ENCODE data around the gene MRE11. TPM values are rescaled to one million over a fixed set of nuclear protein-coding genes. Genes with fewer than 3 reads are reported as not detected.

Gene MRE11
- total RNA-seq, 1 donor from 2014 or later, result 3.3 TPM

GRCh38 chr11:94533206-94533605 is 39.6 kb upstream of the MRE11 start:
- Histone ChIP-seq H3K4me1 (peaks cover 0 to 39% of the 10 kb centered on the region in 2 donors), H3K9me3 (no peaks in the 10 kb centered on the region), H3K36me3 (no peaks in the 10 kb centered on the region), H3K27ac (peak overlapping the region; percentile 77 to 80), H3K4me3 (peak overlapping the region; percentile 27 to 39), H3K27me3 (no peaks in the 10 kb centered on the region)
- TF ChIP-seq CTCF (IDR thresholded peaks at IDR 0.05), result no peak
- no peak for DNase-seq (ENCODE audit: low spot score in 2 of 2)
- intact Hi-C loops (cut with DNase I), result no loop called here

GRCh38 chr11:94532211-94532610 is 38.6 kb upstream of the MRE11 start:
- no peaks in the 10 kb centered on the region for H3K9me3 ChIP-seq
- H3K27me3 ChIP-seq, result no peaks in the 10 kb centered on the region
- peaks cover 0 to 33% of the 10 kb centered on the region in 2 donors for H3K4me1 ChIP-seq
- intact Hi-C loops (cut with DNase I), result no loop called here
- peak overlapping the region; percentile 26 to 77 for H3K27ac ChIP-seq
- no peaks in the 10 kb centered on the region for H3K36me3 ChIP-seq
- no peak overlapping the region for H3K4me3 ChIP-seq
- no peak for DNase-seq (ENCODE audit: low spot score in 2 of 2)
- no peak for TF ChIP-seq CTCF (IDR thresholded peaks at IDR 0.05)

GRCh38 chr11:94528551-94528950 is 34.9 kb upstream of the MRE11 start:
- Histone ChIP-seq H3K27me3 (no peaks in the 10 kb centered on the region), H3K27ac (no peak overlapping the region), H3K4me1 (peaks cover 0 to 5% of the 10 kb centered on the region in 2 donors), H3K36me3 (no peaks in the 10 kb centered on the region), H3K4me3 (no peak overlapping the region), H3K9me3 (no peaks in the 10 kb centered on the region)
- intact Hi-C loops (cut with DNase I), result no loop called here
- TF ChIP-seq CTCF (IDR thresholded peaks at IDR 0.05), result no peak
- DNase-seq (ENCODE audit: low spot score in 2 of 2), result no peak

GRCh38 chr11:94526645-94527438 is 33.2 kb upstream of the MRE11 start:
- no peak overlapping the region for H3K27ac ChIP-seq
- H3K4me3 ChIP-seq, result no peak overlapping the region
- no peaks in the 10 kb centered on the region for H3K36me3 ChIP-seq
- no peak for DNase-seq (ENCODE audit: low spot score in 2 of 2)
- H3K9me3 ChIP-seq, result no peaks in the 10 kb centered on the region
- no peak for TF ChIP-seq CTCF (IDR thresholded peaks at IDR 0.05)
- H3K4me1 ChIP-seq, result no peaks in the 10 kb centered on the region
- intact Hi-C loops (cut with DNase I), result no loop called here
- H3K27me3 ChIP-seq, result no peaks in the 10 kb centered on the region

GRCh38 chr11:94525546-94526324 is 32.1 kb upstream of the MRE11 start:
- no peaks in the 10 kb centered on the region for H3K27me3 ChIP-seq
- no peaks in the 10 kb centered on the region for H3K4me1 ChIP-seq
- intact Hi-C loops (cut with DNase I), result no loop called here
- TF ChIP-seq CTCF (IDR thresholded peaks at IDR 0.05), result no peak
- no peaks in the 10 kb centered on the region for H3K9me3 ChIP-seq
- H3K27ac ChIP-seq, result no peak overlapping the region
- no peaks in the 10 kb centered on the region for H3K36me3 ChIP-seq
- H3K4me3 ChIP-seq, result no peak overlapping the region
- DNase-seq (ENCODE audit: low spot score in 2 of 2), result peak in 1 of 2 donors; percentile 76
